Astrocyte (in vitro differentiated cells and primary cell): Measurements from ENCODE around the gene PELI2.

Experiments
- CTCF ChIP-seq: IDR thresholded peaks from 2 replicates; pipeline ENCODE4 v1.5.1; 2011; ENCODE audit warnings: low read depth, mild to moderate bottlenecking, inconsistent platforms, low read length, moderate library complexity; ENCODE audit not compliant: insufficient read depth
- EZH2 ChIP-seq: IDR thresholded peaks from 2 replicates; pipeline ENCODE4 v1.6.1; 2012; ENCODE audit warnings: mild to moderate bottlenecking, low read length, inconsistent platforms; ENCODE audit not compliant: insufficient read depth

GRCh38 chr14:56324454-56324853 lies 206.2 kb downstream of the PELI2 start:
- no peak for TF ChIP-seq EZH2
- TF ChIP-seq CTCF, result no peak
